ENCODE results near the gene MCL1.

The MCL1 gene

GRCh38 chr1:150535511-150536287 lies 43.7 kb downstream of the MCL1 start:
- DNase-seq, result no peak

- no peak for DNase-seq
Observed at GRCh38 chr1:150534002-150534401, 45.4 kb downstream of the MCL1 start.

GRCh38 chr1:150532860-150533259 lies 46.5 kb downstream of the MCL1 start:
- DNase-seq, result no peak

- no peak for DNase-seq
Observed at GRCh38 chr1:150530491-150531159, 48.8 kb downstream of the MCL1 start.

- no peak for DNase-seq
Observed at GRCh38 chr1:150529017-150529416, 50.4 kb downstream of the MCL1 start.

- no peak for DNase-seq
Observed at GRCh38 chr1:150528196-150528595, 51.2 kb downstream of the MCL1 start.

GRCh38 chr1:150525348-150525747 lies 54.1 kb downstream of the MCL1 start:
- DNase-seq, result no peak
